K562 (cell line): Measurements from ENCODE around the gene ENOSF1. TPM values are rescaled to one million over a fixed set of nuclear protein-coding genes. Genes with fewer than 3 reads are reported as not detected.

Experiments
- ATAC-seq: fragments of 200-7000 bp; cut with Tn5 transposase; 3 replicates; pipeline ENCODE4 v1.9.1; 2020; ENCODE audit warnings: moderate library complexity
- BruUV-seq: library from RNA; stranded (reverse); fragments of 400-500 nt; replicated peaks from 2 replicates; lab custom pipeline; 2021; lab: Mats Ljungman, UMichigan
- CTCF ChIA-PET: fragments of 300-600 bp; formaldehyde crosslinking; extraction: SDS; loops from one replicate; lab custom pipeline; 2021; ENCODE audit warnings: low intra/inter-chr PET ratio; lab: Yijun Ruan, JAX
- POLR2A ChIA-PET: fragments of 300-600, 350-650 bp; sonication (Branson Sonifier 250); formaldehyde crosslinking; extraction: SDS; loops from one replicate; lab custom pipeline; 2021; ENCODE audit warnings: antibody characterized with exemption, inconsistent platforms; lab: Yijun Ruan, JAX
- DNase-seq, 4 experiments: peaks; one replicate each; pipeline versions ENCODE4 v3.0.0 to v3.0.0-alpha.2; 2011 to 2018; ENCODE audit warnings: low spot score in 3 of 4, mixed read lengths in 3 of 4; ENCODE audit errors: extremely low read depth in 1 of 4
- FAIRE-seq: peaks from 2 replicates; lab custom pipeline; 2011; peaks lifted over from hg19 to GRCh38; lab: Jason Lieb, UNC
- H2AFZ ChIP-seq: 2 replicates; pipeline ENCODE4 v1.6.0; 2011; ENCODE audit warnings: low read depth, low read length, control low read depth, inconsistent platforms
- H3K27ac ChIP-seq: fragments of 200-600 bp; 3 replicates; pipeline ENCODE4 v1.8.0; 2011; ENCODE audit warnings: low read depth, mild to moderate bottlenecking, control low read depth, inconsistent platforms, low read length, moderate library complexity, mixed read lengths; ENCODE audit errors: extremely low read depth
- H3K27me3 ChIP-seq, 2 experiments: fragments of 300-600 bp in 1 of 2; 2 replicates in 1 of 2; 3 replicates in 1 of 2; pipeline versions ENCODE4 v1.6.0 to v1.8.0; 2011; ENCODE audit warnings: inconsistent platforms in 2 of 2, low read length in 2 of 2, mild to moderate bottlenecking in 1 of 2, mixed read lengths in 1 of 2, moderate library complexity in 1 of 2; ENCODE audit not compliant: control insufficient read depth in 2 of 2, insufficient read depth in 2 of 2
- H3K36me3 ChIP-seq: fragments of 300-600 bp; 3 replicates; pipeline ENCODE4 v1.8.0; 2011; ENCODE audit warnings: mild to moderate bottlenecking, low read length, inconsistent platforms; ENCODE audit not compliant: control insufficient read depth, insufficient read depth
- H3K4me1 ChIP-seq, 2 experiments: fragments of 200-600 bp in 1 of 2; replicated peaks in 1 of 2; 2 replicates in 1 of 2; 3 replicates in 1 of 2; pipeline versions ENCODE4 v1.5.1 to v1.8.0; 2011; ENCODE audit warnings: inconsistent platforms in 2 of 2, low read length in 2 of 2, mild to moderate bottlenecking in 1 of 2, mixed read lengths in 1 of 2, moderate library complexity in 1 of 2; ENCODE audit not compliant: control insufficient read depth in 2 of 2, insufficient read depth in 2 of 2
- H3K4me2 ChIP-seq: 2 replicates; pipeline ENCODE4 v1.6.1; 2011; ENCODE audit warnings: low read length, control low read depth, inconsistent platforms, mixed read lengths; ENCODE audit not compliant: insufficient read depth
- H3K4me3 ChIP-seq: fragments of 200-600 bp; sonication (generic), shearing (Covaris generic); 2 replicates; pipeline ENCODE4 v1.5.1; 2016; ENCODE audit warnings: control low read depth, inconsistent platforms
- H3K79me2 ChIP-seq: fragments of 200-600 bp; 3 replicates; pipeline ENCODE4 v1.8.0; 2011; ENCODE audit warnings: low read length, inconsistent platforms; ENCODE audit not compliant: control insufficient read depth, insufficient read depth
- H3K9ac ChIP-seq, 2 experiments: 2 replicates each; pipeline versions ENCODE4 v1.6.0 to v1.6.1; 2011; ENCODE audit warnings: low read depth in 2 of 2, low read length in 2 of 2, control low read depth in 1 of 2, inconsistent platforms in 1 of 2, mild to moderate bottlenecking in 1 of 2, mixed read lengths in 1 of 2; ENCODE audit not compliant: insufficient read depth in 1 of 2
- H3K9me1 ChIP-seq: one replicate; pipeline ENCODE4 v1.6.0; 2011; ENCODE audit warnings: inconsistent platforms, mild to moderate bottlenecking, low read length, moderate library complexity; ENCODE audit not compliant: control insufficient read depth, insufficient read depth
- H3K9me3 ChIP-seq: replicated peaks from 2 replicates; pipeline ENCODE4 v1.5.1; 2011; ENCODE audit warnings: low read depth, low read length, inconsistent platforms; ENCODE audit not compliant: control insufficient read depth, insufficient read depth
- H4K20me1 ChIP-seq: replicated peaks from 2 replicates; pipeline ENCODE4 v1.6.1; 2011; ENCODE audit warnings: low read length, inconsistent platforms, mixed read lengths; ENCODE audit not compliant: control insufficient read depth, insufficient read depth
- BACH1 ChIP-seq: fragments of 200-800 bp; sonication (Bioruptor generic); IDR thresholded peaks from 2 replicates; pipeline ENCODE4 v1.6.1; 2016; ENCODE audit warnings: missing genetic modification characterization, missing compliant biosample characterization
- EWSR1 ChIP-seq: fragments of 450-650 bp; IDR thresholded peaks from 2 replicates; pipeline ENCODE4 v1.6.1; 2018; ENCODE audit warnings: borderline replicate concordance, mild to moderate bottlenecking, low read depth, moderate library complexity; ENCODE audit not compliant: partially characterized antibody
- MIER1 ChIP-seq: fragments of 450-650 bp; IDR thresholded peaks from 2 replicates; pipeline ENCODE4 v1.6.1; 2016; ENCODE audit warnings: antibody characterized with exemption, mild to moderate bottlenecking, low read depth
- POLR2A ChIP-seq: fragments of 450-650 bp; conservative IDR thresholded peaks from 2 replicates; pipeline ENCODE4 v1.6.1; 2016
- SUPT5H ChIP-seq: fragments of 450-650 bp; IDR thresholded peaks from 2 replicates; pipeline ENCODE4 v1.6.1; 2016
- U2AF2 ChIP-seq: fragments of 200-400 bp; formaldehyde crosslinking; optimal IDR thresholded peaks from 2 replicates; pipeline ENCODE3; 2017; ENCODE audit warnings: low read depth, mild to moderate bottlenecking, low read length
- WGBS: fragments of 100-300 bp; shearing (Covaris generic); methylation state at CpG from one replicate; pipeline ENCODE4 v1.1.6; 2016; ENCODE audit warnings: low coverage, mixed read lengths; ENCODE audit not compliant: insufficient coverage; ENCODE audit errors: missing lambda C conversion rate; 5-methylcytosine and 5-hydroxymethylcytosine counted together
- in situ Hi-C: fragments of 300-500 bp; cut with MboI; formaldehyde crosslinking; loops from 4 replicates; pipeline ENCODE4 v1.15.0; 2018; ENCODE audit warnings: inconsistent platforms, mixed read lengths
- intact Hi-C: fragments of 100-400 bp; cut with micrococcal nuclease; formaldehyde crosslinking; loops from 2 replicates; pipeline ENCODE4 v1.14.2; 2022
- polyA plus RNA-seq, 8 experiments: library from polyadenylated mRNA; depleted of rRNA in 4 of 8; stranded (reverse) in 5 of 8; unstranded in 3 of 8; fragments of >200 nt; fragmentation: Nextera tagmentation in 2 of 8; fragmentation: Illumina TruSeq in 1 of 8; extraction: Ambion mirVana in 2 of 8; extraction: Trizol in 1 of 8; gene quantifications; 2 replicates each; pipeline versions ENCODE4 v1.2.1 to v1.2.3, GENCODE V29; 2011 to 2014; ENCODE audit warnings: inconsistent platforms in 1 of 8, missing spikeins in 1 of 8
- total RNA-seq, 7 experiments: library from RNA; depleted of rRNA in 6 of 7; stranded (reverse); fragments of >200 nt in 6 of 7; fragmentation: Illumina TruSeq in 2 of 7; extraction: Trizol in 2 of 7; gene quantifications; 2 replicates each; pipeline versions ENCODE4 v1.2.1 to v1.2.3, GENCODE V29; 2011 to 2021; ENCODE audit warnings: low replicate concordance in 1 of 7

Gene ENOSF1
- total and polyA plus RNA-seq, 9 of the 15 experiments (the other 6 are each of a cell fraction or from before 2014, with no cell fraction given), result 15.5 to 66.4 (median 46.5) TPM

- TF ChIP-seq MIER1, result no peak
Observed at GRCh38 chr18:676069-676468, 36.4 kb downstream of the ENOSF1 start (continued).

GRCh38 chr18:675307-675706 is 37.1 kb downstream of the ENOSF1 start:
- intact Hi-C loops, result loop anchor here (5.0 kb wide), 1 partner anchor 157 kb away; no protein-coding TSS in a partner anchor
- Histone ChIP-seq H3K27me3 (no peaks in the 10 kb centered on the region), H3K36me3 (peaks cover 97% of the 10 kb centered on the region), H2AFZ (no peak overlapping the region), H3K4me2 (no peak overlapping the region), H3K9me3 (no peaks in the 10 kb centered on the region), H3K4me3 (no peak overlapping the region), H3K4me1 (peaks cover 0 to 3% of the 10 kb centered on the region in 2 experiments; a peak in 2 of 5 replicates), H4K20me1 (no peaks in the 10 kb centered on the region), H3K27ac (no peak overlapping the region), H3K9me1 (no peaks in the 10 kb centered on the region), H3K79me2 (no peaks in the 10 kb centered on the region), H3K9ac (no peak overlapping the region)
- POLR2A ChIA-PET, result interaction anchor here (1.2 to 1.6 kb wide), 2 partner anchors 16 to 155 kb away, joined by 3 to 5 read pairs; no protein-coding TSS in a partner anchor
- 89% methylated on average over 7 of the region's 7 CpGs for WGBS
- TF ChIP-seq EWSR1 (peak; percentile 59), U2AF2 (no peak), SUPT5H (peak; percentile 27; the same call in 1 of the 2 replicates), POLR2A (peak; percentile 15), BACH1 (tag) (no peak)
- in situ Hi-C loops, result no loop called here
- DNase-seq (no peak), FAIRE-seq (no peak), ATAC-seq (no peak)
- BruUV-seq, result no TSS peak
- CTCF ChIA-PET, result no interaction called here
